NCI-H82 treated with DMSO at 0.1 percent for 48 hours (cell line): ENCODE data around the gene CFAP69.
A peak's percentile ranks its signal among the peaks of the same experiment; 100 is the strongest.
"Not testable (repeated sequence)": the region's sequence is repeated elsewhere in the genome, so short reads cannot be mapped to it uniquely, and the experiment has no call there.

Source experiments
- DNase-seq: peaks from one replicate; lab custom pipeline; 2025; ENCODE audit not compliant: unreplicated experiment; lab: John Stamatoyannopoulos, UW

Gene CFAP69

GRCh38 chr7:90232430-90232829 lies 12.5 kb upstream of the CFAP69 start:
- DNase-seq = no peak

DNA sequence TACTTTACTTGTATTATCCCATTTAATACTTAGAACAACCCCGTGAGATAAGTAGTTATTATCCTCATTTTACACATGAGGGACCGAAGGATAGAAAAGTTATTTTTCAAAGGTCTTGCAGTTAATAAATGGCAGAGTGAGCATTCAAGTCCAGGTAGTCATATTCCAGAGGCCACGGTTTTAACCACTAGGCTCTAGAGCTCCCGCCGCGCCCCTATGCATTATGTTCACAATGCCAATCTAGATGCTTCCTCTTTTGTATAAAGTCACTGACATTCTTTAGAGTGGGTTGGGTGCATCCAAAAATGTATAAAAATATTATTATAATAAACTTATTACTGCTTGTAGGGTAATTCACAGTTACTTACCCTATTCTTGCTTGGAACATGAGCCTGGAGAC lies 11.4 kb upstream of the CFAP69 start:
- no peak for DNase-seq

DNA sequence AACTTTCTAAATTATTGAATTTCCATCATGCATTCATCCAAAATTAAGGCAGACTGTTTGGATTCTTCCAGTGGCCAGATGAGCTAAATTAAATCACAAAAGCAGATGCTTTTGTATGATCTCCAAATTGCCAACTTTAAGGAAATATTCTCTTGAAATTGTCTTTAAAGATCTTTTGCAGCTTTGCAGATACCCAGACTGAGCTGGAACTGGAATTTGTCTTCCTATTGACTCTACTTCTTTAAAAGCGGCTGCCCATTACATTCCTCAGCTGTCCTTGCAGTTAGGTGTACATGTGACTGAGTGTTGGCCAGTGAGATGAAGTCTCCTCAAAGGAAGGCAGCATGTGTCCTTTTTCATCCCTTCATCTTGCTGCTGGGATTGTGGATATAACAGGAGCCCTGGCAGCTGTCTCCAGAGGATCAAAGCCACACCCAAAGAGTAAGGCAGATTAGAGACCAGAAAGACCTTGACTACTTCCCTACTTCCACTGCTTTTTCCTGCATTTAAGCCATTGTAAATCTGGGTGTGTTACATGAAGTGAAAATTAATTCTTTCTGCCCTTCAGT lies 8.2 kb upstream of the CFAP69 start:
- peak; percentile 74 for DNase-seq

- DNase-seq = no peak
Measured at GRCh38 chr7:90238022-90238421, 7.0 kb upstream of the CFAP69 start.

DNA sequence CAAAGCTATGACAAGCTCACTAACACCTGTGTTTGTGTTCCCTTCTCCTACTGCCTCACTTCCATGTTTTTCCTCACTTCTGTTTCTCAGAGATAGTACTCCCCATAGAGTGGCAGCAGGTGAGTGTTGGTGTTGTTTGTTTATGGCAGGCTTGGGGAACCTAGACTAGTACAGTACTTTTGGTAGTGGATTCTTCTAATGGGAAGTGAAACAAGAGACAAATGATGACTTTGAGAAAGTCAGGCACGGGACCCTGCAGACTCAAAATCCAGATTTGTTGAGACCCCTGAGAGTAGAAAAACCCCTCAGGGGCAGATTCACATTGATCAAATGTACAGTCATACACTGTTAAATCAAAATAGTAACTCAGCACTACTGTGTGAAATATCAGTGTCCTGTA lies 6.4 kb upstream of the CFAP69 start:
- no peak for DNase-seq

DNA sequence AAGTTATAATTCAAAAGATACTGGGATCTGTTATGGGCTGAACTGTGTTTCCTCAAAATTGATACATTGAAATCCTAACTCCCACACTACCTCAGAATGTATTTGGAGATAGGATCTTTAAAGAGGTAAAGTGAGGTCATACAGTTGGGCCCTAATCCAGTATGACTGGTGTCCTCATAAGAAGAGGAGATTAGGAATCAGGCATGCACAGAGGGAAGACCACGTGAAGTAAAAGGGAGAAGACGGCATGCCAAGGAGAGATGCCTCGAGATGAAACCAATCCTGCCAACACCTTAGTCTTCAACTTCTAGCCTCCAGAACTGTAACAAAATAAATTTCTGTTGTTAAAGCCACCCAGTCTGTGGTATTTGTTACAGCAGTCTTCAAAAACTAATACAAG lies 5.9 kb upstream of the CFAP69 start:
- peak; percentile 18 for DNase-seq

- DNase-seq = no peak
Measured at GRCh38 chr7:90239625-90240228, 5.2 kb upstream of the CFAP69 start.

DNA sequence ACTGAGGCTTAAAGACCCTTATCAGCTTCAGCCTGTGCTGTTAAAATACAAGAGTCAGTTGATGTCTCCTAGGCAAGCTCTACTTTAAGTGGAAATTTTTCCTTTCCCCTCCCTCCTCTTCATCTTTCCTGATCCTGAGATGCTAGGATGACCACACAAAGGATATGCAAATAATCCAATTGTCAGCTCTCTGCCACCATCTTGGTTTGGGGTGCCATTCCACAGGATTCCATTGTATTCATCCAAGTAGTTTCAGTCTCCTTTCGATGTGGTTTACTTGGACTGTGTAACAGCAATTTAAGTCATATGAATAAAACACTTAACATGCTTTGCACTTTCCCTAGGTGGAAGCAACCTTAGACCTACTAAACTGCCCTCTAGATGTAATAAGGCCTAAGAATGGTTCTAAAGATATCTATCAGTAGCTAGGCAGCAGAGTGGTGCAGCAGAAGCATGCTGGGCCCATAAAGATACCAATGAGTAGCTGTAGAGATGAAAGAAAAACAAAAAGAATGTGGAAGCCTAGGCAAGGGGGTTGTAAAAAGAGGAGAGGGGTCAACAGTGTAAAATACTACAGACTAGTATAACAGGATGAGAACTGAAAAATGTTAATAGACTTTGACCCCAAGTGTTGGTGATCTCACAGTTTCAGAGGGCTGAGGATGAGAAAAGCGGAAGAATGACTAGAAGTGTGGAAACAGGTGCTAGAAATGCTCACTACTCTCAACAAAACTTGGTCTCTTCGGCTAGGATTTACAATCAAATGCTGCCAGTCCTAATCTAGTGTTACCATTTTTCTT lies 2.4 kb upstream of the CFAP69 start:
- DNase-seq = no peak

- DNase-seq = no peak
Measured at GRCh38 chr7:90243556-90243955, 1.4 kb upstream of the CFAP69 start.

GRCh38 chr7:90244565-90244908 lies 437 bp upstream of the CFAP69 start:
- DNase-seq = no peak

GRCh38 chr7:90246171-90246570 lies 1.2 kb downstream of the CFAP69 start:
- DNase-seq = no peak

GRCh38 chr7:90248706-90249105 lies 3.7 kb downstream of the CFAP69 start:
- no peak for DNase-seq

GRCh38 chr7:90250601-90251303 lies 5.8 kb downstream of the CFAP69 start:
- no peak for DNase-seq

GRCh38 chr7:90251304-90251635 lies 6.3 kb downstream of the CFAP69 start:
- no peak for DNase-seq

- DNase-seq = not testable (repeated sequence)
Measured at GRCh38 chr7:90256011-90256410, 11.0 kb downstream of the CFAP69 start.

DNA sequence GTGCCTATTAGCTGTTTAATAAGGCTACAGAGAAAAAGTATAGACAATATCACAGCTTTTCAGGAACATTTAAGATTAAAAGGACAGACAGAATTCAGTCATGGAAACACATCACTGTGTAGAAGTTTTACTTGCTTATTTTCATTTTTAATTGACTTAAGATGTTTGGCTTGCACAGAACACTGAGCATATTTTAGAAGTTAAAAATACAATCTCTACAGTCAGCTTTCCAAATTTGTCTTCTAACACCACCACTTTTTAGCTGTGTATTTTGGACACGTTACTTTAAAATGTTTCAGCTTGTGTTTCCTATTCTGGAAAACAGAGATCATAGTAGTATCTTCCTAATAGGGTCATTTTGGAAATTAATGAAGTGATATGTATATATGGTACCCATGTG lies 11.8 kb downstream of the CFAP69 start:
- no peak for DNase-seq

- no peak for DNase-seq
Measured at GRCh38 chr7:90261441-90261840, 16.5 kb downstream of the CFAP69 start.

GRCh38 chr7:90262438-90262837 lies 17.5 kb downstream of the CFAP69 start:
- DNase-seq = peak; percentile 12

- no peak for DNase-seq
Measured at GRCh38 chr7:90266808-90267207, 21.8 kb downstream of the CFAP69 start.

GRCh38 chr7:90267263-90267858 lies 22.4 kb downstream of the CFAP69 start:
- DNase-seq = no peak

DNA sequence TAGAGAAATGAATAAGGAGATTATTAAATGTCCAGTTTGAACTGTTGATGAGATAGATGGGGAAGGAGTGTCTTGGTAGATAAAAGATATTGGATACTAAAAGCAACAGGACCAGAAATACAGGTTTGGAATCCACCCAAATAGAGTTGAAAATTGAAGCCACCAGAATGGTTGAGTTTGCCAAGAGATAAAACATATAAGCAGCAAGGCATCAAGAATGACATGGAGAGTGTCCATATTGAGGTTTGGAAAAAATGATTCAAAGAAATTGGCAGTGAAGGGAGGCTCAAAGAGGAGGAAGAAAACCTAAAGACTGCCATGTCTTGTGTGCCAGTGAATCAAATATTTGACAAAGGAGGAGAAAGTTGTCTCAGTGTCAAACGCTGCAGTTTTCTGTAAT lies 24.2 kb downstream of the CFAP69 start:
- DNase-seq = no peak
